ENCODE measurements around the gene ATXN1.

The ATXN1 gene

GRCh38 chr6:16514249-16514648 is 247.0 kb downstream of the ATXN1 start:
- TF ChIP-seq CTCF (IDR thresholded peaks at IDR 0.05; ENCODE audit: control insufficient read depth, insufficient read depth, low read depth, low read length, missing control alignments) = peak; percentile 68
- H3K4me3 ChIP-seq (ENCODE audit: control insufficient read depth, low read depth, low read length) = no peak overlapping the region
- no peak for DNase-seq (ENCODE audit: low read depth)

GRCh38 chr6:16512544-16513290 is 248.5 kb downstream of the ATXN1 start:
- no peak overlapping the region for H3K4me3 ChIP-seq (ENCODE audit: control insufficient read depth, low read depth, low read length)
- no peak for TF ChIP-seq CTCF (IDR thresholded peaks at IDR 0.05; ENCODE audit: control insufficient read depth, insufficient read depth, low read depth, low read length, missing control alignments)
- no peak for DNase-seq (ENCODE audit: low read depth)

GRCh38 chr6:16511723-16512489 is 249.4 kb downstream of the ATXN1 start:
- TF ChIP-seq CTCF (IDR thresholded peaks at IDR 0.05; ENCODE audit: control insufficient read depth, insufficient read depth, low read depth, low read length, missing control alignments) = no peak
- no peak overlapping the region for H3K4me3 ChIP-seq (ENCODE audit: control insufficient read depth, low read depth, low read length)
- DNase-seq (ENCODE audit: low read depth) = no peak

- no peak overlapping the region for H3K4me3 ChIP-seq (ENCODE audit: control insufficient read depth, low read depth, low read length)
- DNase-seq (ENCODE audit: low read depth) = no peak
- peak; percentile 74 for TF ChIP-seq CTCF (IDR thresholded peaks at IDR 0.05; ENCODE audit: control insufficient read depth, insufficient read depth, low read depth, low read length, missing control alignments)
Measured at GRCh38 chr6:16511040-16511660, 250.1 kb downstream of the ATXN1 start.

GRCh38 chr6:16510245-16510644 is 251.0 kb downstream of the ATXN1 start:
- DNase-seq (ENCODE audit: low read depth) = no peak
- no peak overlapping the region for H3K4me3 ChIP-seq (ENCODE audit: control insufficient read depth, low read depth, low read length)
- TF ChIP-seq CTCF (IDR thresholded peaks at IDR 0.05; ENCODE audit: control insufficient read depth, insufficient read depth, low read depth, low read length, missing control alignments) = no peak

GRCh38 chr6:16508959-16509358 is 252.3 kb downstream of the ATXN1 start:
- DNase-seq (ENCODE audit: low read depth) = no peak

More at GRCh38 chr6:16508959-16509358, 252.3 kb downstream of the ATXN1 start:
- TF ChIP-seq CTCF (IDR thresholded peaks at IDR 0.05; ENCODE audit: control insufficient read depth, insufficient read depth, low read depth, low read length, missing control alignments) = no peak
- H3K4me3 ChIP-seq (ENCODE audit: control insufficient read depth, low read depth, low read length) = no peak overlapping the region

Measured in AG09309 (cell line).